Effector memory CD4-positive, alpha-beta T cell (primary cell): ENCODE measurements around the gene SPATA3.

Source experiments
- DNase-seq, 3 donors: peaks; one replicate each; pipeline ENCODE4 v3.0.0-alpha.2; 2020
- H3K27ac ChIP-seq: 2 replicates; pipeline ENCODE4 v1.7.0; 2013; ENCODE audit warnings: mild to moderate bottlenecking, low read length, moderate library complexity; ENCODE audit not compliant: insufficient read depth, poor library complexity, severe bottlenecking
- H3K27me3 ChIP-seq: replicated peaks from 2 replicates; pipeline ENCODE4 v1.7.0; 2013; ENCODE audit warnings: mild to moderate bottlenecking, low read length; ENCODE audit not compliant: insufficient read depth, control insufficient read depth, poor library complexity, severe bottlenecking
- H3K36me3 ChIP-seq: 2 replicates; pipeline ENCODE4 v1.7.0; 2013; ENCODE audit warnings: mild to moderate bottlenecking, low read length, moderate library complexity; ENCODE audit not compliant: control insufficient read depth, insufficient read depth
- H3K4me1 ChIP-seq: 2 replicates; pipeline ENCODE4 v1.7.0; 2013; ENCODE audit warnings: low read length, mild to moderate bottlenecking; ENCODE audit not compliant: control insufficient read depth, insufficient read depth, poor library complexity, severe bottlenecking
- H3K4me3 ChIP-seq: 2 replicates; pipeline ENCODE4 v1.7.0; 2013; ENCODE audit warnings: low read length, low read depth, mild to moderate bottlenecking; ENCODE audit not compliant: insufficient read depth, poor library complexity, severe bottlenecking
- H3K9me3 ChIP-seq: 2 replicates; pipeline ENCODE4 v1.7.0; 2013; ENCODE audit warnings: mild to moderate bottlenecking, low read length, moderate library complexity; ENCODE audit not compliant: control insufficient read depth

Gene SPATA3

GRCh38 chr2:230982528-230982927, 13.4 kb upstream of the SPATA3 start:
- Histone ChIP-seq H3K36me3 (no peaks in the 10 kb centered on the region), H3K27me3 (no peaks in the 10 kb centered on the region), H3K4me1 (peaks cover 16% of the 10 kb centered on the region), H3K27ac (no peak overlapping the region), H3K9me3 (no peaks in the 10 kb centered on the region), H3K4me3 (no peak overlapping the region)
- no peak for DNase-seq

DNA sequence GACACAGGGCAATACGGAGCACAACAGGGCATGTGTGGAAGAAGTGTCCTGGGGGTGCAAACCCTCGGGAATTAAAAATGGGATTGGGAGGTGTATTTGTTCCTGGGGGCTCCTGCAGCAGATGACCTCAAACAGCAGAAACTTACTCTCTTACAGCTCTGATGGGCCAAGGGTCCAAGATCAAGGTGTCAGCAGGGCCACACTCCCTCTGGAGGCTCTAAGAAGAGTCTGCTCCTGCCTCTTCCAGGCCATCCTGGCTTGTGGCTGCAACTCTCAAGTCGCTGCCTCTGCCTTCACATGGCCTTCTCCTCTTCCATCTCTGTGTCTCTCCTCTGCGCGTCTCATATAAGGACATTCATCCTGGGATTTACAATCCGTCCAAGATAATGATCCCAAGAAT, 12.4 kb upstream of the SPATA3 start:
- H3K4me1 ChIP-seq = peaks cover 16% of the 10 kb centered on the region
- DNase-seq = no peak
- H3K27ac ChIP-seq = no peak overlapping the region
- H3K4me3 ChIP-seq = no peak overlapping the region
- no peaks in the 10 kb centered on the region for H3K27me3 ChIP-seq
- no peaks in the 10 kb centered on the region for H3K36me3 ChIP-seq
- H3K9me3 ChIP-seq = no peaks in the 10 kb centered on the region

- DNase-seq = no peak
- H3K27ac ChIP-seq = no peak overlapping the region
- no peaks in the 10 kb centered on the region for H3K27me3 ChIP-seq
- peaks cover 16% of the 10 kb centered on the region for H3K4me1 ChIP-seq
- H3K36me3 ChIP-seq = no peaks in the 10 kb centered on the region
- H3K4me3 ChIP-seq = no peak overlapping the region
- H3K9me3 ChIP-seq = no peaks in the 10 kb centered on the region
Measured at GRCh38 chr2:230984393-230985220, 11.3 kb upstream of the SPATA3 start.

GRCh38 chr2:230985519-230986231, 10.2 kb upstream of the SPATA3 start:
- Histone ChIP-seq H3K27me3 (peaks cover 6% of the 10 kb centered on the region), H3K9me3 (no peaks in the 10 kb centered on the region), H3K36me3 (no peaks in the 10 kb centered on the region), H3K4me3 (no peak overlapping the region), H3K4me1 (peaks cover 16% of the 10 kb centered on the region), H3K27ac (no peak overlapping the region)
- DNase-seq = no peak

DNA sequence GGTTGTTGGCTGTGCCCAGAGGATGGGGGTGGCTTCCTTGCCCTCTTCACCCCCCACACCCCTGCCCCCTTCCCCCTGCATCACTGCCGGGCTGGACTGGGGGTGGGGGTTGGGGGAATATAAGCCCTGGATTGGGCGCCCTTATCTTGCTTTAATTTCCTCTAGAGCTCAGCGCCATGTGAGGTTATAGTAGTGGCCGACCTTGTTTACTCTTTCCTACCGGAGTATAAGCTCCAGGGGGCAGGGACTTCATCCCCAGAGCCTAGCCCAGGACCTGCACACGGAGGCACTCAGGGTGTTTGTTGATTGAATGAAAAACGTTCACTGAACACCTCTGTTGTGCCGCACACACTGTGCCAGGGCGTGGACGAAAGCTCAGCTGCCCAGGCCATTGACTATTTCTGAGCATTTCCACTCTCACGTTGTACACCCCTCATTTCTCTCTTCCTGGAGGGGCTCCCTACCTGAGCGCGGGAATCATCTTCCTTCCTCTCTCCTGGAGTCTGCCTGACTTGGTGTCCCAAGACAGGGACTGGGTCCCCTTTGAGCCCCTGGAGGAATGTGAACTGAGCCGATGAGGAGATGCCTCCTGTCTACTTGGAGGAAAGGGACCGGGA, 9.3 kb upstream of the SPATA3 start:
- Histone ChIP-seq H3K27ac (no peak overlapping the region), H3K4me3 (peak overlapping the region; percentile 56), H3K27me3 (peaks cover 7% of the 10 kb centered on the region), H3K4me1 (peaks cover 10% of the 10 kb centered on the region), H3K9me3 (no peaks in the 10 kb centered on the region), H3K36me3 (no peaks in the 10 kb centered on the region)
- DNase-seq = no peak

DNA sequence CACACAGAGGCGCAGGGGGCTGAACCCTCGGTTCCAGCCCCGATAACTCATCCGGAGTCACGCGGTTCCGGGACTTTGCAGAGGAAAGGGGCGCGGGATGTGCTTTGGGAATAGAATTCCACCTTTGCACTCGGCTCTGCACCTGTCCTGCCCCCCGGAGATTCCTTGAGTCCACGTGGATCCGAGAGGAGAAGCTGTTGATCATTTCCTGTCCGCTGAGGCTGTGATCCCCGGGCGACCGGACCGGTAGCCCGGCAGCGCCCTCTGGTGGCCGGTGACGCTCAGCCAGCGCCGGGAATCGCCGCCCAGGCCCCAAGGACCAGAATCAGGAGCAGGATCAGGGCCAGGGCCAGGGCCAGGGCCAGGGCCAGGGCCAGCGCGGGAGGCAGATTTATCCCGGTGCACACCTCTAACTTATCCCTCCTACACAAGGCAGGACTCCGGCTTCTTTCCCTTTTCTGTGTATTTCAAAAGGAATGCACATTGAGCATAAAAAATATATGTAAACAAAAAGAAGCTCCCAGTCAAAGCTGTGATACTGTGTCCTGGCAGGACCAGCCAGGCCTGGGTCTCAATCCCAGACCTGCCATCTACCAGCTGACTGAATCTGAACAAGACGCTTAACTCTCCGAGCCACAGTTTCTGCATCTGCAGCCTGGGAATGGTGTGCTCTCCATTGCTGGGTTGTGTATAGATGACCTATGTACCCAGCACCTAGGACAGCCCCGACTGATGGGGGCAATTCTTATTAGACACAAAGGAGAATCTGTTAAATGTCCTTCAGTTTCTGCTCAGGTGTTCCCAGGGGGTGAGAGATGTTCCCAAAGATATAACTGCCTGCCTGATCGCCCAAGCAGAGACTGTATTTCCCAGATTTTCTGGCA, 8.5 kb upstream of the SPATA3 start:
- Histone ChIP-seq H3K36me3 (no peaks in the 10 kb centered on the region), H3K4me3 (peak overlapping the region; percentile 56), H3K4me1 (peaks cover 7% of the 10 kb centered on the region), H3K27me3 (peaks cover 7% of the 10 kb centered on the region), H3K9me3 (no peaks in the 10 kb centered on the region), H3K27ac (no peak overlapping the region)
- DNase-seq = peak; percentile 47 to 65 (median 50)

DNA sequence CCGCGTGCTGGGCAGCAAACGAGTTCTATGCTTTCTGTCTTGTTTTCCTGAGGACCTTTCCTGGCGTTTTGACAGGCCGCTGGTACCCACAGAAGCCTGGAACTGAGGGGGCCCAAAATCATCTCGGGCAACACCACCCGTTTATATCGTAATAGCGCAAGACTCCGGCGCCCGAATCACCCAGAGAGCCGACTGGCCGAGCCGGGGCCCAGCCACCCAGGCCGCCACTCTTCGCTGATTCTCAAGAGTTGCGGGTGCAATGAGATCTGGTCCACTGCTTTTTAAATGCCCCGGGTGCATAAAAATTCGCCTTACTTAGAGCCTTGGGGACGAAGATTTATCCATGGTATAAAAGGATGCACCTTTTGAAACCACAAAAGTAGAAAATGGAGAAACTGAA, 6.2 kb upstream of the SPATA3 start:
- H3K4me3 ChIP-seq = no peak overlapping the region
- no peaks in the 10 kb centered on the region for H3K9me3 ChIP-seq
- peaks cover 7% of the 10 kb centered on the region for H3K27me3 ChIP-seq
- no peaks in the 10 kb centered on the region for H3K36me3 ChIP-seq
- peaks cover 7% of the 10 kb centered on the region for H3K4me1 ChIP-seq
- H3K27ac ChIP-seq = no peak overlapping the region
- DNase-seq = no peak

DNA sequence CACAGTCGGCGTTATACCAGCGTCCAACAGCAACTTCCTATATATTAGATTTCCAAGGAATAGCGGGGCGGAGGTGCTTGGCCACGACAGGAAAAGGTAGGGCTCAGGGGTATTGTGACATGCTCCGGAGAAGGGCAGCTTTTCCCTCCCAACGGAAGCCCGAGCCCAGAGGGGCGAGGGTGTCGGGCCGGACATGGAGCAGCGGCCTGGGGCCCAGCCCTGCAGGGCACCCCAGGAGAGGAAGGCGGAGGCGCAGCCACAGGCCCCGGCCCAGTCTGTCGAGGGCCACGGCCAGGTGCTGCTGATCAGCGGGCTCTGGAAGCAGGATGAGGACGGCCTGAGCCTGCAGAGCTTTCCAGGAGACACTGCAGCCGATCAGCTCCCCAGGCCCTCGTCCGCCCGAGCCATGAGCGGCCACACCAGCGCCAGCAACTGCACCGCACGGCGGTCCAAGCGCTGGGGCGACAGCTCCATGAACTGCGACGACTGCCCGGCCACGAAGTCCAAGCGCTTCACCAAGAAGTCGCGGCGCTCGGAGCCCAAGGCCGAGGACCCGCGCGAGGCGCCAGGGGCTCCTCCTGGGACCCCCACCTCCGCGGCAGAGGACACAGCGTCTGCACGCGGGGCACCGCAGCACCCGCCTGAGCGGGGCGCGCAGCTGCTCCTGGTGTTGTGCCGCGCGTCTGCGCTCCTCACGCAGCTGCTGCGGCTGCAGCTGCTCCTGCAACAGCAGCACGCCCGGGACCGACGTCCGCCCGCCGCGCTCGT, 5.6 kb upstream of the SPATA3 start:
- no peaks in the 10 kb centered on the region for H3K36me3 ChIP-seq
- H3K4me1 ChIP-seq = peaks cover 7% of the 10 kb centered on the region
- H3K4me3 ChIP-seq = no peak overlapping the region
- H3K9me3 ChIP-seq = no peaks in the 10 kb centered on the region
- no peak overlapping the region for H3K27ac ChIP-seq
- no peak for DNase-seq
- H3K27me3 ChIP-seq = peaks cover 7% of the 10 kb centered on the region

DNA sequence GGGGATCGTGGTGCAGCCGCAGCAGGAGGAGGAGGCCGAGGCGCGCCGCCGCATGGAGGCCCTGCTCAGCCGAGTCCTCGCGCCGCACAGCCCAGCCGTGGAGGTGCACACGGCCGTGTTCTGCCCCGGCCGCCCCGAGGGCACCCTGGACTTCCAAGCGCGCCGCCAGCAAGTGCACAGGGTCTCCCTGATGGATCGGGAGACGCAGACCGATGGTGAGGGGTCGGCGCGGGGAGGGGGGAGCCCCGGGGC, 5.1 kb upstream of the SPATA3 start:
- H3K4me3 ChIP-seq = no peak overlapping the region
- no peak for DNase-seq
- no peaks in the 10 kb centered on the region for H3K9me3 ChIP-seq
- peaks cover 7% of the 10 kb centered on the region for H3K4me1 ChIP-seq
- peaks cover 7% of the 10 kb centered on the region for H3K27me3 ChIP-seq
- no peak overlapping the region for H3K27ac ChIP-seq
- H3K36me3 ChIP-seq = no peaks in the 10 kb centered on the region
